HepG2 (cell line): ENCODE measurements around the gene SLC43A3. TPM values are rescaled to one million over a fixed set of nuclear protein-coding genes. Genes with fewer than 3 reads are reported as not detected.

Experiments
- ADNP ChIP-seq: sonication (generic); formaldehyde crosslinking; IDR thresholded peaks from 2 replicates; pipeline ENCODE4 v1.4.0; 2020; ENCODE audit warnings: missing genetic modification reagents
- ARNT2 ChIP-seq: sonication (generic); formaldehyde crosslinking; IDR thresholded peaks from 2 replicates; pipeline ENCODE4 v1.8.0; 2022; ENCODE audit warnings: mild to moderate bottlenecking, low read depth, missing genetic modification reagents, moderate library complexity
- FOXA1 ChIP-seq, 2 experiments: fragments of 450-650 bp in 1 of 2; sonication (generic) in 1 of 2; formaldehyde crosslinking in 1 of 2; IDR thresholded peaks; 2 replicates each; pipeline versions ENCODE4 v1.4.0 to v1.6.1; 2016 to 2020; ENCODE audit warnings: missing genetic modification reagents in 1 of 2
- ISL2 ChIP-seq: sonication (generic); formaldehyde crosslinking; IDR thresholded peaks from 2 replicates; pipeline ENCODE4 v1.5.0; 2020; ENCODE audit warnings: missing genetic modification reagents
- JUNB ChIP-seq: sonication (generic); formaldehyde crosslinking; IDR thresholded peaks from 2 replicates; pipeline ENCODE4 v1.8.0; 2022; ENCODE audit warnings: missing genetic modification reagents, mild to moderate bottlenecking, borderline replicate concordance
- NFYC ChIP-seq: IDR thresholded peaks from 2 replicates; pipeline ENCODE4 v1.6.1; 2016; ENCODE audit warnings: missing genetic modification reagents, missing compliant biosample characterization
- POGZ ChIP-seq: sonication (generic); formaldehyde crosslinking; IDR thresholded peaks from 2 replicates; pipeline ENCODE4 v1.4.0; 2020; ENCODE audit warnings: mild to moderate bottlenecking, missing genetic modification reagents
- RBM39 ChIP-seq: fragments of 200-400 bp; formaldehyde crosslinking; IDR thresholded peaks from one replicate; pipeline ENCODE4 v1.6.1; 2018; ENCODE audit warnings: antibody characterized with exemption, mild to moderate bottlenecking, low read depth, low read length; ENCODE audit not compliant: poor library complexity, severe bottlenecking
- REXO4 ChIP-seq: sonication (generic); formaldehyde crosslinking; IDR thresholded peaks from 2 replicates; pipeline ENCODE4 v1.8.0; 2022; ENCODE audit warnings: missing genetic modification reagents, mild to moderate bottlenecking, borderline replicate concordance
- SIX1 ChIP-seq: sonication (generic); formaldehyde crosslinking; IDR thresholded peaks from 2 replicates; pipeline ENCODE4 v1.4.0; 2020; ENCODE audit warnings: missing genetic modification reagents, borderline replicate concordance
- SOX6 ChIP-seq, 2 experiments: fragments of 450-650 bp in 1 of 2; sonication (generic) in 1 of 2; formaldehyde crosslinking in 1 of 2; IDR thresholded peaks; 2 replicates each; pipeline versions ENCODE4 v1.4.0 to v1.6.1; 2017 to 2020; ENCODE audit warnings: antibody characterized with exemption in 1 of 2, mild to moderate bottlenecking in 1 of 2, missing genetic modification reagents in 1 of 2
- SP1 ChIP-seq, 2 experiments: fragments of 450-650 bp in 1 of 2; sonication (generic) in 1 of 2; formaldehyde crosslinking in 1 of 2; IDR thresholded peaks; 2 replicates each; pipeline versions ENCODE4 v1.4.0 to v1.6.1; 2016 to 2020; ENCODE audit warnings: missing genetic modification reagents in 1 of 2
- TBX2 ChIP-seq: sonication (generic); formaldehyde crosslinking; IDR thresholded peaks from 2 replicates; pipeline ENCODE4 v1.5.0; 2020; ENCODE audit warnings: missing genetic modification reagents, mild to moderate bottlenecking, borderline replicate concordance
- YEATS2 ChIP-seq: sonication (generic); formaldehyde crosslinking; IDR thresholded peaks from 2 replicates; pipeline ENCODE4 v1.4.0; 2020; ENCODE audit warnings: missing genetic modification reagents, borderline replicate concordance
- ZBTB8A ChIP-seq: sonication (generic); formaldehyde crosslinking; IDR thresholded peaks from 2 replicates; pipeline ENCODE4 v1.4.0; 2020; ENCODE audit warnings: mild to moderate bottlenecking, low read depth, missing genetic modification reagents, borderline replicate concordance
- ZKSCAN5 ChIP-seq: sonication (generic); formaldehyde crosslinking; IDR thresholded peaks from 2 replicates; pipeline ENCODE4 v1.5.1; 2020; ENCODE audit warnings: mild to moderate bottlenecking, missing genetic modification reagents
- ZNF713 ChIP-seq: sonication (generic); formaldehyde crosslinking; IDR thresholded peaks from 2 replicates; pipeline ENCODE4 v1.4.0; 2020; ENCODE audit warnings: mild to moderate bottlenecking, missing genetic modification reagents
- ZNF772 ChIP-seq: sonication (generic); formaldehyde crosslinking; IDR thresholded peaks from 2 replicates; pipeline ENCODE4 v1.5.0; 2020; ENCODE audit warnings: mild to moderate bottlenecking, missing genetic modification reagents
- ZNF780A ChIP-seq: sonication (generic); formaldehyde crosslinking; IDR thresholded peaks from 2 replicates; pipeline ENCODE4 v1.8.0; 2022; ENCODE audit warnings: mild to moderate bottlenecking, missing genetic modification reagents, moderate library complexity
- polyA plus RNA-seq, 8 experiments: library from polyadenylated mRNA; depleted of rRNA in 3 of 8; stranded (reverse) in 7 of 8; unstranded in 1 of 8; fragments of >200 nt; fragmentation: Illumina TruSeq in 4 of 8; extraction: Trizol in 4 of 8; gene quantifications; 2 replicates each; pipeline versions ENCODE4 v1.2.1 to v1.2.3, GENCODE V29; 2011 to 2016; ENCODE audit warnings: low read depth in 4 of 8, missing spikeins in 1 of 8, mixed read lengths in 1 of 8; ENCODE audit not compliant: insufficient read depth in 1 of 8
- total RNA-seq, 5 experiments: library from RNA; depleted of rRNA; stranded (reverse); fragments of >200 nt; fragmentation: Illumina TruSeq; extraction: Trizol; gene quantifications; 2 replicates each; pipeline ENCODE4 v1.2.3, GENCODE V29; 2016; ENCODE audit warnings: low read depth in 1 of 5
- TF ChIP-seq, protein P1 (sequence below): sonication (generic); formaldehyde crosslinking; IDR thresholded peaks from 2 replicates; pipeline ENCODE4 v1.8.1; 2023; ENCODE audit warnings: mild to moderate bottlenecking, moderate library complexity, missing genetic modification reagents
- TF ChIP-seq, protein P2 (sequence below): IDR thresholded peaks from 2 replicates; pipeline ENCODE4 v1.6.1; 2016
- TF ChIP-seq, protein P3 (sequence below): sonication (generic); formaldehyde crosslinking; IDR thresholded peaks from 2 replicates; pipeline ENCODE4 v1.5.0; 2020; ENCODE audit warnings: mild to moderate bottlenecking, missing genetic modification reagents
- TF ChIP-seq, protein P4 (sequence below): sonication (generic); formaldehyde crosslinking; IDR thresholded peaks from 2 replicates; pipeline ENCODE4 v1.9.0; 2022; ENCODE audit warnings: low read depth, missing genetic modification reagents

Gene SLC43A3
- total and polyA plus RNA-seq, 2 of the 13 experiments (the other 11 are each of a cell fraction or from before 2014, with no cell fraction given) = 2.6 TPM; not detected in 1

DNA sequence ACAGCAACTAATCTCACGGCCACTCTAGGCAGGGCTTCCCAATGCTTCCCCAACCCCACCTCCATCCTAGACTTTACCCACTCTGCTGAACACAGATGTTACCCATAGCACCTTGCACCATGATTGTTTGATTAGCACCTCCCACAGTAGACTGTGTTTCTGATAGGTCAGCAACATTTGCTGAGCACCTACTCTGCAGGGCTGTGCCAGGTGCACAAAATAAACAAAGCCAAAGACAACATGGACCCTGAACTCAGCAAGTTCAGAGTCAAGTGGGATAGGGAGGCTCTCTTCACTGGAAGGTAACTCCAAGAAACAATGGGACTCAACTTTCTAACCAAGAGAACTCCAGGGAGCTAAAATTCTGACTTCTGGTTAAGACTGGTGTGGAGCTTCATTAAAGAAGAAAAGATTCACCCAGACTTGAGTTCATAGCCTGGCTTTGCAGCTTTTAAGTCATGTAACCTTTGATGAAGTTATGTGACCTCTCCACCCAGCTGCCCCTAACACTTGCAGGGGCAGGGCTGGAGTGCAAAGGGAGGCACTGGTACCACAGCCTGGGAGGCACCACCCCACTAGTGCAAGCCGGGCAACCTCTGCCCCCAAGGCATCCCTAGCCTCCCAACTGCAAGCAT is 26.7 kb upstream of the SLC43A3 start (continued):
- TF ChIP-seq, protein P1, sequence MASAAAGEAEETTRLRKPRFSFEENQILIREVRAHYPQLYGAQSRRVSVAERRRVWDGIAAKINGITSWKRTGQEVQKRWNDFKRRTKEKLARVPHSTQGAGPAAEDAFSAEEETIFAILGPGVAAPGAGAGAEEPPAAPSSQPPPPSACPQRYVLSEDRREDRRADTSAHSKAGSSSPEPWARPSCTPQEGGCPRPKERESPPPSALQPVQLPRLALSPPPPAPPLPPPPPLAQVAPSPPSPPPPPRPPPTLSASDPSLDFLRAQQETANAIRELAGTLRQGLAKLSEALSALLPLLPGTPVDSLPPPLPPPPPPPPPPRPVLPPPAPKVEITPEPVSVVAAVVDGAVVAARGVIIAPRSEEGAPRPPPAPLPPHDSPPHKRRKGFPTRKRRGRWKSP (CRISPR knock-in tag) = no peak
- TF ChIP-seq ARNT2 (CRISPR knock-in tag) = no peak
- TF ChIP-seq TBX2 = peak; percentile 99
- no peak for TF ChIP-seq ZKSCAN5 (CRISPR knock-in tag)
- no peak for TF ChIP-seq RBM39
- TF ChIP-seq, protein P2, sequence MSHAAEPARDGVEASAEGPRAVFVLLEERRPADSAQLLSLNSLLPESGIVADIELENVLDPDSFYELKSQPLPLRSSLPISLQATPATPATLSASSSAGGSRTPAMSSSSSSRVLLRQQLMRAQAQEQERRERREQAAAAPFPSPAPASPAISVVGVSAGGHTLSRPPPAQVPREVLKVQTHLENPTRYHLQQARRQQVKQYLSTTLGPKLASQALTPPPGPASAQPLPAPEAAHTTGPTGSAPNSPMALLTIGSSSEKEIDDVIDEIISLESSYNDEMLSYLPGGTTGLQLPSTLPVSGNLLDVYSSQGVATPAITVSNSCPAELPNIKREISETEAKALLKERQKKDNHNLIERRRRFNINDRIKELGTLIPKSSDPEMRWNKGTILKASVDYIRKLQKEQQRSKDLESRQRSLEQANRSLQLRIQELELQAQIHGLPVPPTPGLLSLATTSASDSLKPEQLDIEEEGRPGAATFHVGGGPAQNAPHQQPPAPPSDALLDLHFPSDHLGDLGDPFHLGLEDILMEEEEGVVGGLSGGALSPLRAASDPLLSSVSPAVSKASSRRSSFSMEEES (CRISPR knock-in tag) = no peak; the same call in 1 of the 2 replicates
- TF ChIP-seq, protein P3, sequence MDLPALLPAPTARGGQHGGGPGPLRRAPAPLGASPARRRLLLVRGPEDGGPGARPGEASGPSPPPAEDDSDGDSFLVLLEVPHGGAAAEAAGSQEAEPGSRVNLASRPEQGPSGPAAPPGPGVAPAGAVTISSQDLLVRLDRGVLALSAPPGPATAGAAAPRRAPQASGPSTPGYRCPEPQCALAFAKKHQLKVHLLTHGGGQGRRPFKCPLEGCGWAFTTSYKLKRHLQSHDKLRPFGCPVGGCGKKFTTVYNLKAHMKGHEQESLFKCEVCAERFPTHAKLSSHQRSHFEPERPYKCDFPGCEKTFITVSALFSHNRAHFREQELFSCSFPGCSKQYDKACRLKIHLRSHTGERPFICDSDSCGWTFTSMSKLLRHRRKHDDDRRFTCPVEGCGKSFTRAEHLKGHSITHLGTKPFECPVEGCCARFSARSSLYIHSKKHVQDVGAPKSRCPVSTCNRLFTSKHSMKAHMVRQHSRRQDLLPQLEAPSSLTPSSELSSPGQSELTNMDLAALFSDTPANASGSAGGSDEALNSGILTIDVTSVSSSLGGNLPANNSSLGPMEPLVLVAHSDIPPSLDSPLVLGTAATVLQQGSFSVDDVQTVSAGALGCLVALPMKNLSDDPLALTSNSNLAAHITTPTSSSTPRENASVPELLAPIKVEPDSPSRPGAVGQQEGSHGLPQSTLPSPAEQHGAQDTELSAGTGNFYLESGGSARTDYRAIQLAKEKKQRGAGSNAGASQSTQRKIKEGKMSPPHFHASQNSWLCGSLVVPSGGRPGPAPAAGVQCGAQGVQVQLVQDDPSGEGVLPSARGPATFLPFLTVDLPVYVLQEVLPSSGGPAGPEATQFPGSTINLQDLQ = no peak
- no peak for TF ChIP-seq JUNB (CRISPR knock-in tag)
- TF ChIP-seq, protein P4, sequence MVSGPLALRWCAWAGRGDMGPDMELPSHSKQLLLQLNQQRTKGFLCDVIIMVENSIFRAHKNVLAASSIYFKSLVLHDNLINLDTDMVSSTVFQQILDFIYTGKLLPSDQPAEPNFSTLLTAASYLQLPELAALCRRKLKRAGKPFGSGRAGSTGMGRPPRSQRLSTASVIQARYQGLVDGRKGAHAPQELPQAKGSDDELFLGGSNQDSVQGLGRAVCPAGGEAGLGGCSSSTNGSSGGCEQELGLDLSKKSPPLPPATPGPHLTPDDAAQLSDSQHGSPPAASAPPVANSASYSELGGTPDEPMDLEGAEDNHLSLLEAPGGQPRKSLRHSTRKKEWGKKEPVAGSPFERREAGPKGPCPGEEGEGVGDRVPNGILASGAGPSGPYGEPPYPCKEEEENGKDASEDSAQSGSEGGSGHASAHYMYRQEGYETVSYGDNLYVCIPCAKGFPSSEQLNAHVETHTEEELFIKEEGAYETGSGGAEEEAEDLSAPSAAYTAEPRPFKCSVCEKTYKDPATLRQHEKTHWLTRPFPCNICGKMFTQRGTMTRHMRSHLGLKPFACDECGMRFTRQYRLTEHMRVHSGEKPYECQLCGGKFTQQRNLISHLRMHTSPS (CRISPR knock-in tag) = peak; percentile 88; the same call in 1 of the 2 replicates
- no peak for TF ChIP-seq ZBTB8A (CRISPR knock-in tag)
- TF ChIP-seq ZNF772 (CRISPR knock-in tag) = peak; percentile 86
- no peak for TF ChIP-seq SP1 (IDR thresholded peaks at IDR 0.05)
- TF ChIP-seq SP1 (CRISPR knock-in tag; IDR thresholded peaks at IDR 0.05) = 0 out of 2 replicates have a peak, but pooled peaks have one; percentile 40
- TF ChIP-seq SIX1 (CRISPR knock-in tag) = no peak
- TF ChIP-seq REXO4 (CRISPR knock-in tag) = no peak
- TF ChIP-seq NFYC (CRISPR knock-in tag) = peak; percentile 76
- TF ChIP-seq YEATS2 = peak; percentile 72; the same call in 1 of the 2 replicates
- TF ChIP-seq ZNF780A (CRISPR knock-in tag) = no peak
- peak; percentile 92 for TF ChIP-seq POGZ (CRISPR knock-in tag)
- TF ChIP-seq ADNP = no peak
- TF ChIP-seq ISL2 (CRISPR knock-in tag) = 0 out of 2 replicates have a peak, but pooled peaks have one; percentile 57
- no peak for TF ChIP-seq SOX6 (IDR thresholded peaks at IDR 0.05)
- TF ChIP-seq SOX6 (CRISPR knock-in tag; IDR thresholded peaks at IDR 0.05) = peak; percentile 94
- TF ChIP-seq ZNF713 (CRISPR knock-in tag) = no peak
- TF ChIP-seq FOXA1 (IDR thresholded peaks at IDR 0.05) = peak; percentile 95
- peak; percentile 99 for TF ChIP-seq FOXA1 (CRISPR knock-in tag; IDR thresholded peaks at IDR 0.05)
